Activated naive CD4-positive, alpha-beta T cell treated with anti-CD3 and anti-CD28 coated beads, Interleukin-2, amount 50 U/mL, for 24 hours (primary cell): ENCODE measurements around the gene UTP20.
"Not testable (repeated sequence)": the region's sequence is repeated elsewhere in the genome, so short reads cannot be mapped to it uniquely, and the experiment has no call there.

Experiments
- H3K27ac Mint-ChIP-seq: one replicate; pipeline ENCODE4 v1.8.0; 2021; ENCODE audit warnings: mild to moderate bottlenecking, mixed read lengths
- H3K27me3 Mint-ChIP-seq: one replicate; pipeline ENCODE4 v1.8.0; 2021; ENCODE audit warnings: mixed read lengths
- H3K36me3 Mint-ChIP-seq: one replicate; pipeline ENCODE4 v1.8.0; 2021; ENCODE audit warnings: mixed read lengths
- H3K4me1 Mint-ChIP-seq: one replicate; pipeline ENCODE4 v1.8.0; 2021; ENCODE audit warnings: mixed read lengths
- H3K4me3 Mint-ChIP-seq: one replicate; pipeline ENCODE4 v1.8.0; 2021; ENCODE audit warnings: mild to moderate bottlenecking, mixed read lengths
- H3K9me3 Mint-ChIP-seq: one replicate; pipeline ENCODE4 v1.8.0; 2021; ENCODE audit warnings: mixed read lengths

The UTP20 gene

DNA sequence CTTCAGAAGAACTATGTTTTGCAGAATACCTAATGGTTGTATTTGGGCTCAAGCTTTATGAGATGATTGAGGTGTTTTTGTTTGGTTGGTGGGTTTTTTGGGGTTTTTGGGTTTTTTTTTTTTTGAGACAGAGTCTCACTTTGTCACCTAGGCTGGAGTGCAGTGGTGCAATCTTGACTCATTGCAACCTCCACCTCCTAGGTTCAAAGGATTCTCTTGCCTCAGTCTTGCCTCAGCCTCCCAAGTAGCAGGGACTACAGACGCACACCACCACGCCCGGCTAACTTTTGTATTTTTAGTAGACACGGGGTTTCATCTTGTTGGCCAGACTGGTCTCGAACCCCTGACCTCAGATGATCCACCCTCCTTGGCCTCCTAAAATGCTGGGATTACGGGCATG lies 88.1 kb downstream of the UTP20 start:
- H3K27me3 Mint-ChIP-seq, result no peaks in the 10 kb centered on the region
- H3K27ac Mint-ChIP-seq, result no peak overlapping the region
- H3K9me3 Mint-ChIP-seq, result no peaks in the 10 kb centered on the region
- no peak overlapping the region for H3K4me3 Mint-ChIP-seq
- peaks cover 28% of the 10 kb centered on the region for H3K36me3 Mint-ChIP-seq
- H3K4me1 Mint-ChIP-seq, result no peaks in the 10 kb centered on the region

DNA sequence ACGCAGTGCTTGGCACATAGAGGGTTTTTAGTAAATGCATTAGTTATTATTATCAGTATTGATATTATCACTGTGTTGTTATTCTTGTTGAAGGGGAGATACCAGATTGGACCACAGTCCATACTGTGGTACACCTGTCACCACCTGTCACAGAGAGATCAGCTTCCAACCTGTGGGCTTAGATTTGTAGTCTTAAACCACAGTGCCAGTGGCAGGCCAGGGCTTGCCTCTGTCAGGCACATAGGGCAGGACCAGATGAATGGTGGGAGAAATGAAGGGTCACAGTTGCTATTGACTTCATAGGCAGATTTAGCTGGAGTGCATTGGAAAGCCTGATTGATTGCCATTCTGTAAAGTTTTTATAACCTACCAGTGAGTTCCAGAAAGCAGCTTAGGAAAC lies 92.5 kb downstream of the UTP20 start:
- Mint-ChIP-seq H3K36me3 (peaks cover 24% of the 10 kb centered on the region), H3K27me3 (no peaks in the 10 kb centered on the region), H3K9me3 (no peaks in the 10 kb centered on the region), H3K27ac (no peak overlapping the region), H3K4me3 (no peak overlapping the region), H3K4me1 (no peaks in the 10 kb centered on the region)

DNA sequence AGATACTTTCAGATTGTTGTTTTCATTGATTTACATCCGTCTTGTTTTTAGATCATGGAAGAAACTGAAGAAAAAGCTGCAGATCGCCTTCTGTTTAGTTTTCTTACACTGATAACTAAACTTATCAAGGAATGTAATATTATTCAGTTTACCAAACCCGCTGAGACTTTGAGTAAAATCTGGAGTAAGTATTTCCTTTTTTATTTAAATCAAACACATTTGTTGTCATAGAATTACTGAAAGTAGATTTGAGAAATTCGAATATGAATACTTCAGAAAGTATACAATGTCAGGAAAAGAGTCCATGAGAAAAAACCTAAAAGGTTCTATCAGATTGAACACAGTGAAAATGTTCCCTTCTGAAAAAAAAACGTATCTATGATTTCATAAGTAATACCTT lies 95.7 kb downstream of the UTP20 start:
- Mint-ChIP-seq H3K36me3 (peaks cover 25% of the 10 kb centered on the region), H3K27ac (no peak overlapping the region), H3K4me3 (no peak overlapping the region), H3K9me3 (no peaks in the 10 kb centered on the region), H3K4me1 (no peaks in the 10 kb centered on the region), H3K27me3 (no peaks in the 10 kb centered on the region)

DNA sequence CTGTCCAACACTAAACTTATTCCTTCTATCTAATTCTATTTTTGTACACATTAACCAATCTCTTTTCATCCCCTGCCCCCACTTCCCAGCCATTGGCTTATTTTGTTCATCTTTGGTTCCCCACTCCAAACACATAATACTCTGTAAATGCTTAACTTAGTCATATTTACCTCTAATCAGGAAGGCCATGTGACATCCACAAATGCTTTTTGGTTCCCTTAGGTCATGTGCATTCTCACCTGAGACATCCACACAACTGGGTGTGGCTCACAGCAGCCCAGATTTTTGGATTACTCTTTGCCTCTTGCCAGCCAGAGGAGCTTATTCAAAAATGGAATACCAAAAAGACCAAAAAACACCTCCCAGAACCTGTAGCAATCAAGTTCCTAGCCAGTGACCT lies 99.2 kb downstream of the UTP20 start:
- Mint-ChIP-seq H3K36me3 (peaks cover 24% of the 10 kb centered on the region), H3K27ac (peak overlapping the region; percentile 33), H3K27me3 (no peaks in the 10 kb centered on the region), H3K4me1 (no peaks in the 10 kb centered on the region), H3K4me3 (no peak overlapping the region), H3K9me3 (no peaks in the 10 kb centered on the region)

DNA sequence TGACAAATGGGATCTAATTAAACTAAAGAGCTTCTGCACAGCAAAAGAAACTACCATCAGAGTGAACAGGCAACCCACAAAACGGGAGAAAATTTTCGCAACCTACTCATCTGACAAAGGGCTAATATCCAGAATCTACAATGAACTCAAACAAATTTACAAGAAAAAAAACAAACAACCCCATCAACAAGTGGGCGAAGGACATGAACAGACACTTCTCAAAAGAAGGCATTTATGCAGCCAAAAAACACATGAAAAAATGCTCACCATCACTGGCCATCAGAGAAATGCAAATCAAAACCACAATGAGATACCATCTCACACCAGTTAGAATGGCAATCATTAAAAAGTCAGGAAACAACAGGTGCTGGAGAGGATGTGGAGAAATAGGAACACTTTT lies 111.3 kb downstream of the UTP20 start:
- not testable (repeated sequence) for H3K9me3 Mint-ChIP-seq, H3K4me3 Mint-ChIP-seq, H3K27ac Mint-ChIP-seq, H3K4me1 Mint-ChIP-seq, H3K27me3 Mint-ChIP-seq
- H3K36me3 Mint-ChIP-seq, result peaks cover 45% of the 10 kb centered on the region

DNA sequence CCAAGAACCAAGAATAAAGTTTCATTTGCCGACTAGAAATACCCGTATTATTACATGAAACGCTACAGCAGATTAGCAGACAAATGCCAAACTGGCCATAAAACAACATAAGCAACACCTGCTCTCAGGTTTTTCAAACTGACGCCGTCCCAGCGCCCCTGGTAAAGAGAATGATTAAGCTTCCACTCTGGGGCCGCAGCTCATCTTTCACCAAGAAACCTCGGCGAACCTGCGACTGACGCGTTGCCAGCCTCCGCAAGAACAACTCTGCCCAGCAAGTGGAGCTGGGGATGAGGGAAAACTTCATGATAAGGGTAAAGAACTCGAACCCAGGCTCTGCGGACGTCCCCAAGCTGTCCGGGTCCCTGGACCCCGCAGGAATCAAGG lies 127.1 kb downstream of the UTP20 start:
- Mint-ChIP-seq H3K27ac (peak overlapping the region; percentile 99), H3K36me3 (no peaks in the 10 kb centered on the region), H3K4me1 (peaks cover 28% of the 10 kb centered on the region), H3K27me3 (no peaks in the 10 kb centered on the region), H3K4me3 (peak overlapping the region; percentile 97), H3K9me3 (no peaks in the 10 kb centered on the region)

DNA sequence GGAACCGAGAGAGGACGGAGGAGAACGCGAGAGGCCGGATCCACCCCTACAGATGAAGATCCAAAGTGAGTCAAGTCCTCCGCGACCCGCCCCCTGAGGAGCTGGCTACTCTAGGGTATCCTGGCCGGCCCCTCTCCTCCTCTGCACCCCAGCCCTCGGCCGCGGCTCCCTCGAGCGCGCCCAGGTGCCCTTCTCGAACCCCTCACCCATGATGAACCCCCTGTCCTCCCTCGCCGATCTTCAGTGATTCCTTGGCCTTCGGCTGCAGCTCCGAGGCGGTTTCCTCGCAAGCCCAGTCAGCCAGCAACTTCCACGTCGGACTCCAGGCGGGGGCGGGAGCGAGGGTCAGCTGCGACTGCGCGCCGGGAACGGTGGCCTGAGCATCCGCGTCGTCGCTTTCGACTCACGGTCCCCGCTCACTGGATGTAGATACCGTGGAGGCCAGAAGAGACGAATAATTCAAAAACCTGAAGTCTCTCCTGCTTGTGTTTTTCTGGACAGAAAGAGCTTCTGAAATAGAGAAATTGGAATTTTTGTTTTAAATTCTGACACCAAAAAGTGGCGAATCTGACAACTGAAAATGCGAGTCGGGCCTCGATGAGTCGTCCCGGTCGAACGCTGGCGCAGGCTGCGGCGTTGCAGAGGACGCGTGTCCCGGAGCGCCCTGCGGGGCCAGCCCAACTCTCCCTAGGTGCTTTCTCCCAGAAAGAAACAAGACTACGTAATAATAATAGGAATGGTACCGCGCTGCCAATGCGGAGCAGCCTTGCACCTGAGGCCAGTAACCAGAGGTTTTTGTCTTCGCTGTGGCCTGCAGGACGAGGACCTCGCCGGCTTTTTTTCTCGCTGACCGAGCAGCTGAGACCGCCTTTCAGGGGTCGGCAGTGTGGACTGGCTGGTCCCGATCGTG lies 127.8 kb downstream of the UTP20 start, which contains the start of gene ARL1:
ARL1 (minus strand) TSS at position 337 of the 910 bp plus-strand sequence; CDS start at position 210, 127 bp downstream.
- Mint-ChIP-seq H3K36me3 (no peaks in the 10 kb centered on the region), H3K9me3 (no peaks in the 10 kb centered on the region)

DNA sequence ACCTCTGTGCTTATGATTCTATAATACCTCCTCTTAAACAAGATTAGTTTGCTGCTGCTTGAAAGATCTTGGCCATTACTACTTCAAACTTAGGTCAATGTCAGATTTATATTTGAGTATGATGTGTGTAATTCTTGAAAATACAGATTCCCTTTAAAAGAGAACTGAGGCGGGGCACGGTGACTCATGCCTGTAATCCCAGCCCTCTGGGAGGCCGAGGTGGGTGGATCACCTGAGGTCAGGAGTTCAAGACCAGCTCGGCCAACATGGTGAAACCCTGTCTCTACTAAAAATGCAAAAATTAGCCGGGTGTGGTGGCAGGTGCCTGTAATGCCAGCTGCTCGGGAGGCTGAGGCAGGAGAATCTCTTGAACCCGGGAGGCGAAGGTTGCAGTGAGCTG lies 130.3 kb downstream of the UTP20 start:
- H3K4me3 Mint-ChIP-seq, H3K27ac Mint-ChIP-seq, H3K27me3 Mint-ChIP-seq, H3K36me3 Mint-ChIP-seq, H3K9me3 Mint-ChIP-seq: not testable (repeated sequence)
- H3K4me1 Mint-ChIP-seq, result peaks cover 21% of the 10 kb centered on the region

More for the DNA sequence above, 127.8 kb downstream of the UTP20 start, which contains the start of gene ARL1:
- Mint-ChIP-seq H3K27me3 (no peaks in the 10 kb centered on the region), H3K27ac (peak within 1 kb of the TSS; percentile 99), H3K4me3 (peak within 1 kb of the TSS; percentile 97), H3K4me1 (peaks cover 28% of the 10 kb centered on the region)

DNA sequence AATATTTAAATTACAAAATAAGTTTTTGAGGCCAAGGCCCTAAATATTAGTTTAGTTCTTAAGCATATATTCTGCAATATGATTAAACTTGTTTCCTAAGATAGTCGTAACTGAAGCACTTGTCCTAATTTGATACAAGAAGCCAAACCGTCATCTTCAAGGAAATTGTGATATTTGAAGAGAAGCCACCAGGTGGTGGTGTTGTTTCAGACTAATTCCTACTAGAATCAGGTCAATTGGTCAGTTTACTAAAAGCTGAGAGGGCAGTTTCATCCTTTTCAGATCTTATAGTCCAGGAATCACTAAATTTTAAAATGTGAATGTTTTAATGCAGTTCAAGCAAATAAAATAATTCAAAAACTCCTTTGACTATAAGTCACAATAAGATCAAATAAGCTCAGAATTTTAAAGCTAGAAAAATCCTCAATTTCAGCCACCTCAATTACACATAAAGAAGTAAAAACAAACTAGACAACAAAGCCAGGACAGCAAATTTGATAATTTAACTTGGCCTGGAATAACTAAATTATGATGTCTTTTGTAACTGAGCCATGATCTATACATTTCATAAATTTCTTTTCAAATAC lies 134.7 kb downstream of the UTP20 start:
- no peaks in the 10 kb centered on the region for H3K4me1 Mint-ChIP-seq
- no peaks in the 10 kb centered on the region for H3K27me3 Mint-ChIP-seq
- no peak overlapping the region for H3K4me3 Mint-ChIP-seq
- no peak overlapping the region for H3K27ac Mint-ChIP-seq
- no peaks in the 10 kb centered on the region for H3K36me3 Mint-ChIP-seq
- H3K9me3 Mint-ChIP-seq, result no peaks in the 10 kb centered on the region

DNA sequence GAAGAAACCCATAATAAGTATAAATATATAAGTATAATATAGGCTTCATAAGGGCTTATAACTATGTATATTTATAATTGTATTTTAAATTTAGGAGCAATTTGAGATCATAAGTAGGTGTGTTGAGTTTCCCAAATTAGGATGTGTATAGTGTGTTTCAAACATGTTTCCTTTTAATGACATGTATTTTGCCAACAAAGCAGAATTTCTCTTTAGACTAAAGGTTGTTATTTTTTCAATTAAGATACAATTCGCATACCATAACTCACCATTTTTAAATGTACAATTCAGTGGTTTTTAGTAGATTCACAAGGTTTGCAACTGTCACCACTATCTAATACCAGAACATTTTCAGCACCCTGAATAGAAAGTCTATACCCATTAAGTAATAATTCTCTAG lies 135.3 kb downstream of the UTP20 start:
- Mint-ChIP-seq H3K9me3 (no peaks in the 10 kb centered on the region), H3K4me3 (no peak overlapping the region), H3K27me3 (no peaks in the 10 kb centered on the region), H3K27ac (no peak overlapping the region), H3K4me1 (no peaks in the 10 kb centered on the region), H3K36me3 (no peaks in the 10 kb centered on the region)

DNA sequence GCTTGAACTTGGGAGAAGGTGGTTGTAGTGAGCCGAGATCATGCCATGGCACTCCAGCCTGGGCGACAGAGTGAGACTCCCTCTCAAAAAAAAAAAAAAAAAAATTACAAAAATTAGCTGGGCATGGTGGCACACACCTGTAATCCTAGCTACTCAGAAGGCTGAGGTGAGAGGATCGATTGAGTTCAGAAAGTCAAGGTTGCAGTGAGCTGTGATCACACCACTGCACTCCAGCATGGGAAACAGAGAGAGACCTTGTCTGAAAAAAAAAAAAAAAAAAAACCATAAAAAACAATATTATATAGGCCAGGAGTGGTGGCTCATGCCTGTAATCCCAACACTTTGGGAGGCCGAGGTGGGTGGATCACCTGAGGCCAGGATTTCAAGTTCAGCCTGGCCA lies 142.2 kb downstream of the UTP20 start:
- not testable (repeated sequence) for H3K27me3 Mint-ChIP-seq, H3K36me3 Mint-ChIP-seq, H3K4me1 Mint-ChIP-seq, H3K9me3 Mint-ChIP-seq, H3K27ac Mint-ChIP-seq, H3K4me3 Mint-ChIP-seq

DNA sequence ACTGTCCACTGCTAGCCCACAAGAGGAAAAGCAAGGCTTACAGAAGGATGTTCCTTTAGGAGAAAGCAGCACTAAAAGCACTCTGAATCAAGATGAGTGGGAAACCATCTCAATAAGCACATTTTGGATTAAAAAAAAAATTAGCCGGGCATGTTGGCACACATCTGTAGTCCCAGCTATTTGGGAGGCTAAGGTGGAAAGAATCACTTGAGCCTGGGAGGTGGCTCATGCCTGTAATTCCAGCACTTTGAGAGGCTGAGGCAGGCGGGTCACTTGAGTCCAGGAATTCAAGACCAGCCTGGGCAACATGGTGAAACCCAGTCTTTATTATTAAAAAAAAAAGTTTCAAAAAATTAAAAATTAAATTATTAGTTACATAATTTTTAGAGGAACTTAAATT lies 144.7 kb downstream of the UTP20 start:
- Mint-ChIP-seq H3K27me3 (peaks cover 4% of the 10 kb centered on the region), H3K4me3 (no peak overlapping the region), H3K27ac (no peak overlapping the region), H3K9me3 (no peaks in the 10 kb centered on the region), H3K4me1 (no peaks in the 10 kb centered on the region), H3K36me3 (no peaks in the 10 kb centered on the region)

DNA sequence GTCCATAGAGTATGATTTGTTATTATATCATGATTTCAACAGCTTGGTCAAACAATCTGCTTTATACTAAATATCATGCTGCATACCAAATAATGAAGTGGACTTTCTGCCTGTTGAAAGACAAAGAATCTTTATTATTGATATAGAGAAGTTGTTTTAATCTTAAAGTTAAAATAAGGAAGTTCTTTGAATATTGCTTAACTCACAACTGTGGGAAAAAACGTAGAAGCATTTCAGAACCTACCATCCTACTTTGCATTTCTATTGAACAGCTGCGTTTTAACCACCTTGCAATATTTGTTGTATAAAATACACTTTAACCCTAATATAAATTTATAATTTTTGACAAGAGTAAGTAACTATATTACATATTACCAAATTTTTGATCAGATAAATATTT lies 150.6 kb downstream of the UTP20 start:
- Mint-ChIP-seq H3K36me3 (no peaks in the 10 kb centered on the region), H3K27me3 (peaks cover 2% of the 10 kb centered on the region), H3K4me1 (no peaks in the 10 kb centered on the region), H3K4me3 (no peak overlapping the region), H3K27ac (no peak overlapping the region), H3K9me3 (no peaks in the 10 kb centered on the region)

DNA sequence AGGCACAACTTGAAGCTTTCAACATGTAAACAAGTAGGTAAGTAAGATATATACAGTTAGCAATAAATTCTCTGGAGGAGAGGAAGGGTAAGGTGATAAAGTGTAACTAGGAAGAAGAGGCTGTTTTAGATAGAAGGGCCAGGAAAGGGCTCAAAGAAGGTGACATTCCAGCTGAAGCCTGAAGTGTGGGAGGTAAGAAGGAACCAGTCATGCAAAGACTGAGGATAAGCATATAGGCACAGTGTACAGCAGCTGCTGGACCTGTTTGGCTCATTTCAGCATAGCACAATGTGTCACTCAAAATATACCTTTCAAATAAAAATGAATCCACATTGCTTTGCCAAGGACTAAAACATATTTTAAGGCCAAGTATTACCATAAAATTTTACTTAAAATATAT lies 156.2 kb downstream of the UTP20 start:
- no peaks in the 10 kb centered on the region for H3K4me1 Mint-ChIP-seq
- no peaks in the 10 kb centered on the region for H3K9me3 Mint-ChIP-seq
- no peak overlapping the region for H3K4me3 Mint-ChIP-seq
- no peaks in the 10 kb centered on the region for H3K36me3 Mint-ChIP-seq
- no peak overlapping the region for H3K27ac Mint-ChIP-seq
- peaks cover 3% of the 10 kb centered on the region for H3K27me3 Mint-ChIP-seq
